Osteoblast (primary cell): Measurements from ENCODE around the gene TXNIP. TPM values are rescaled to one million over a fixed set of nuclear protein-coding genes. Genes with fewer than 3 reads are reported as not detected.
A peak's percentile ranks its signal among the peaks of the same experiment; 100 is the strongest.

Source experiments
- DNase-seq: peaks from one replicate; pipeline ENCODE4 v3.0.0; 2011; ENCODE audit warnings: low spot score, mixed read lengths; ENCODE audit not compliant: insufficient read length; ENCODE audit errors: missing footprints
- H2AFZ ChIP-seq: 2 replicates; pipeline ENCODE4 v1.6.0; 2011; ENCODE audit warnings: mild to moderate bottlenecking, low read length
- H3K27ac ChIP-seq: 2 replicates; pipeline ENCODE4 v1.5.1; 2011; ENCODE audit warnings: mild to moderate bottlenecking, low read depth, low read length, moderate library complexity
- H3K27me3 ChIP-seq: 2 replicates; pipeline ENCODE4 v1.6.0; 2012; ENCODE audit warnings: mild to moderate bottlenecking, control low read depth, inconsistent platforms, low read length, moderate library complexity; ENCODE audit not compliant: insufficient read depth
- H3K36me3 ChIP-seq: 2 replicates; pipeline ENCODE4 v1.5.1; 2011; ENCODE audit warnings: mild to moderate bottlenecking, low read length, control low read depth, moderate library complexity; ENCODE audit not compliant: insufficient read depth
- H3K4me1 ChIP-seq: 2 replicates; pipeline ENCODE4 v1.5.1; 2011; ENCODE audit warnings: mild to moderate bottlenecking, low read length, control low read depth, moderate library complexity; ENCODE audit not compliant: insufficient read depth
- H3K4me2 ChIP-seq: 2 replicates; pipeline ENCODE4 v1.6.0; 2011; ENCODE audit warnings: mild to moderate bottlenecking, low read length; ENCODE audit not compliant: insufficient read depth
- H3K4me3 ChIP-seq: fragments of 200-600 bp; sonication (generic); 3 replicates; pipeline ENCODE4 v1.5.1; 2012; ENCODE audit warnings: mild to moderate bottlenecking, low read length, inconsistent platforms; ENCODE audit not compliant: insufficient read depth
- H3K79me2 ChIP-seq: 2 replicates; pipeline ENCODE4 v1.6.0; 2012; ENCODE audit warnings: mild to moderate bottlenecking, low read length, control low read depth, inconsistent platforms; ENCODE audit not compliant: insufficient read depth
- H3K9me3 ChIP-seq: 2 replicates; pipeline ENCODE4 v1.5.1; 2011; ENCODE audit warnings: low read depth, low read length, control low read depth
- H4K20me1 ChIP-seq: 2 replicates; pipeline ENCODE4 v1.6.0; 2012; ENCODE audit warnings: mild to moderate bottlenecking, low read length, control low read depth; ENCODE audit not compliant: insufficient read depth
- CTCF ChIP-seq: IDR thresholded peaks from 2 replicates; pipeline ENCODE4 v1.5.1; 2011; ENCODE audit warnings: mild to moderate bottlenecking, low read depth, low read length, moderate library complexity; ENCODE audit errors: extremely low read depth
- total RNA-seq: library from RNA; depleted of rRNA; stranded (reverse); fragments of >200 nt; gene quantifications from 2 replicates; pipeline ENCODE4 v1.2.3, GENCODE V29; 2012

Gene TXNIP
- total RNA-seq, 1 donor, result 400 TPM

GRCh38 chr1:145964328-145965118 is 31.9 kb downstream of the TXNIP start, which contains the start of the genes ANKRD34A and POLR3GL:
Gene ANKRD34A, minus strand, starts transcription at chr1:145964575. Its CDS starts 2,816 bp downstream, at chr1:145961759.
Gene POLR3GL, plus strand, starts transcription at chr1:145964690. Its CDS starts 10,176 bp downstream, at chr1:145974866.
- TF ChIP-seq CTCF, result no peak
- Histone ChIP-seq H3K4me3 (peak within 1 kb of the TSS; percentile 89), H3K36me3 (no peaks in the 10 kb centered on the region), H3K27me3 (no peaks in the 10 kb centered on the region), H3K27ac (peak within 1 kb of the TSS; percentile 70), H3K4me1 (peaks cover 42% of the 10 kb centered on the region), H4K20me1 (no peaks in the 10 kb centered on the region), H2AFZ (peak within 1 kb of the TSS; percentile 98), H3K4me2 (peak within 1 kb of the TSS; percentile 100), H3K79me2 (peaks cover 8% of the 10 kb centered on the region), H3K9me3 (no peaks in the 10 kb centered on the region)
- peak; percentile 98 for DNase-seq

GRCh38 chr1:145963265-145964019 is 32.9 kb downstream of the TXNIP start:
- TF ChIP-seq CTCF, result no peak
- no peaks in the 10 kb centered on the region for H3K36me3 ChIP-seq
- H3K4me3 ChIP-seq, result peak overlapping the region; percentile 89
- peak overlapping the region; percentile 100 for H3K4me2 ChIP-seq
- peak overlapping the region; percentile 98 for H2AFZ ChIP-seq
- H3K27me3 ChIP-seq, result no peaks in the 10 kb centered on the region
- no peaks in the 10 kb centered on the region for H4K20me1 ChIP-seq
- no peaks in the 10 kb centered on the region for H3K9me3 ChIP-seq
- DNase-seq, result peak; percentile 87
- H3K4me1 ChIP-seq, result peaks cover 42% of the 10 kb centered on the region
- peak overlapping the region; percentile 70 for H3K27ac ChIP-seq
- peaks cover 8% of the 10 kb centered on the region for H3K79me2 ChIP-seq

- H4K20me1 ChIP-seq, result no peaks in the 10 kb centered on the region
- no peaks in the 10 kb centered on the region for H3K36me3 ChIP-seq
- peak overlapping the region; percentile 92 for H2AFZ ChIP-seq
- peaks cover 8% of the 10 kb centered on the region for H3K79me2 ChIP-seq
- H3K27ac ChIP-seq, result peak overlapping the region; percentile 60
- H3K4me1 ChIP-seq, result peaks cover 47% of the 10 kb centered on the region
- no peaks in the 10 kb centered on the region for H3K27me3 ChIP-seq
- H3K9me3 ChIP-seq, result no peaks in the 10 kb centered on the region
- H3K4me3 ChIP-seq, result peak overlapping the region; percentile 89
- no peak for TF ChIP-seq CTCF
- peak; percentile 93 for DNase-seq
- H3K4me2 ChIP-seq, result peak overlapping the region; percentile 100
Observed at GRCh38 chr1:145962157-145963102, 33.9 kb downstream of the TXNIP start.
